Measurements from ENCODE around the gene FUS. TPM values are rescaled to one million over a fixed set of nuclear protein-coding genes. Genes with fewer than 3 reads are reported as not detected.
A peak's percentile ranks its signal among the peaks of the same experiment; 100 is the strongest.

The FUS gene
- total and polyA plus RNA-seq, 9 of the 15 experiments (the other 6 are each of a cell fraction or from before 2014, with no cell fraction given): 43.9 to 575 (median 87.2) TPM

DNA sequence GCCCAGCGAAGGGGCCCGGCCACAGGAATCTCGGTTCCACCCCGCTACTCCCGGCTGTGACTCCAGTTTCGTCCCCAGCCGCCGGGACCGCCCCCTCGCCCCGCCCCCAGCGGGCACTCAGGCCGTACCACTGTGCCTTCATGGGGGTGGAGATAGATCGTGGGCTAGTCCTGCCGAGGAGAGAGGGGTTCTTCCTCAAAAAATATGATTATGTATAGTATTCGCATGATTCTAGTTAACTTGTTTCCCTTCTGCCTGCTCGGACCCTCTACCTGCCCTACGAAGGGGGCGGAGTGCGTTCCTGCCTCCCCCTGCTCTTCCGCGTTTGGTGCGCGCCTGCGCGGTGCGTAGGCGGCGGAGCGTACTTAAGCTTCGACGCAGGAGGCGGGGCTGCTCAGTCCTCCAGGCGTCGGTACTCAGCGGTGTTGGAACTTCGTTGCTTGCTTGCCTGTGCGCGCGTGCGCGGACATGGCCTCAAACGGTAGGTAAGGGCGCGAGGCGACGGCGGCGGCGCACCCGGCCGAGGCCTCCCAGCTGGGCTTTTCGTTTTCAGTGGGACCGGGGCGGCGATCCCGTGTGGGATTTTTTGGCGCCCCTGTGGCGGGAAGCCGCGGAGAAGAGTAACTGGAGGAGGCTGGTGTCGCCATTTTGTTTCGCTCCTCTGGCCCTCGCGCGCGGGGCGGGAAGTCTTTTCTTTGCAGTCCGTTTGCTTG is at the start of gene FUS (continued):
- TF ChIP-seq CBFA2T3 (IDR thresholded peaks at IDR 0.05) (peak; percentile 29; the same call in 1 of the 2 replicates), PYGO2 (tag; IDR thresholded peaks at IDR 0.05) (no peak), CSDE1 (IDR thresholded peaks at IDR 0.05) (peak in 1 of 2 experiments; percentile 80; a peak in 1 of 4 replicates), E2F8 (IDR thresholded peaks at IDR 0.05; ENCODE audit: low read depth, partially characterized antibody) (no peak), ZNF778 (CRISPR knock-in tag; IDR thresholded peaks at IDR 0.05) (no peak), IFI16 (CRISPR knock-in tag; IDR thresholded peaks at IDR 0.05) (no peak), ZSCAN29 (IDR thresholded peaks at IDR 0.05) (no peak), TGIF2 (CRISPR knock-in tag; IDR thresholded peaks at IDR 0.05) (no peak), ESRRA (IDR thresholded peaks at IDR 0.05; ENCODE audit: borderline replicate concordance, low read depth) (peak; percentile 56), MITF (IDR thresholded peaks at IDR 0.05) (no peak), NCOR1 (IDR thresholded peaks at IDR 0.05) (peak; percentile 78), ARID1B (IDR thresholded peaks at IDR 0.05) (no peak; the same call in none of the 2 replicates), ZNF316 (IDR thresholded peaks at IDR 0.05) (no peak), NR2C2 (CRISPR knock-in tag; IDR thresholded peaks at IDR 0.05) (peak; percentile 54; the same call in 1 of the 2 replicates), NR2C2 (tag; IDR thresholded peaks at IDR 0.05) (peak; percentile 68; the same call in 1 of the 2 replicates), MED1 (CRISPR knock-in tag; IDR thresholded peaks at IDR 0.05; ENCODE audit: borderline replicate concordance) (no peak), NR3C1 (CRISPR knock-in tag; IDR thresholded peaks at IDR 0.05) (peak; percentile 93), ZNF57 (CRISPR knock-in tag; IDR thresholded peaks at IDR 0.05) (no peak), SMARCA5 (IDR thresholded peaks at IDR 0.05) (no peak), DDX20 (tag; IDR thresholded peaks at IDR 0.05; ENCODE audit: low read depth) (no peak), XRCC5 (IDR thresholded peaks at IDR 0.05; ENCODE audit: low read depth, low read length) (0 out of 2 replicates have a peak, but pooled peaks have one; percentile 4), GABPB2 (CRISPR knock-in tag; conservative IDR thresholded peaks at IDR 0.05) (no peak)
- TF ChIP-seq, protein P1, sequence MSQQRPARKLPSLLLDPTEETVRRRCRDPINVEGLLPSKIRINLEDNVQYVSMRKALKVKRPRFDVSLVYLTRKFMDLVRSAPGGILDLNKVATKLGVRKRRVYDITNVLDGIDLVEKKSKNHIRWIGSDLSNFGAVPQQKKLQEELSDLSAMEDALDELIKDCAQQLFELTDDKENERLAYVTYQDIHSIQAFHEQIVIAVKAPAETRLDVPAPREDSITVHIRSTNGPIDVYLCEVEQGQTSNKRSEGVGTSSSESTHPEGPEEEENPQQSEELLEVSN (IDR thresholded peaks at IDR 0.05; ENCODE audit: borderline replicate concordance in 1 of 2, extremely low read depth in 1 of 2, insufficient read depth in 1 of 2, insufficient read length in 1 of 2, low read depth in 1 of 2, low read length in 1 of 2, poor library complexity in 1 of 2, severe bottlenecking in 1 of 2): peak in 1 of 2 experiments; percentile 62
- TF ChIP-seq, protein P2, sequence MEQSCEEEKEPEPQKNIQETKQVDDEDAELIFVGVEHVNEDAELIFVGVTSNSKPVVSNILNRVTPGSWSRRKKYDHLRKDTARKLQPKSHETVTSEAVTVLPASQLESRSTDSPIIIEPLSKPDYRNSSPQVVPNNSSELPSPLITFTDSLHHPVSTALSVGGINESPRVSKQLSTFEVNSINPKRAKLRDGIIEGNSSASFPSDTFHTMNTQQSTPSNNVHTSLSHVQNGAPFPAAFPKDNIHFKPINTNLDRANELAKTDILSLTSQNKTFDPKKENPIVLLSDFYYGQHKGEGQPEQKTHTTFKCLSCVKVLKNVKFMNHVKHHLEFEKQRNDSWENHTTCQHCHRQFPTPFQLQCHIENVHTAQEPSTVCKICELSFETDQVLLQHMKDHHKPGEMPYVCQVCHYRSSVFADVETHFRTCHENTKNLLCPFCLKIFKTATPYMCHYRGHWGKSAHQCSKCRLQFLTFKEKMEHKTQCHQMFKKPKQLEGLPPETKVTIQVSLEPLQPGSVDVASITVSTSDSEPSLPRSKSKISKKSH (CRISPR knock-in tag; IDR thresholded peaks at IDR 0.05): no peak
